K562 (cell line): ENCODE data around the gene TAC3. TPM values are rescaled to one million over a fixed set of nuclear protein-coding genes. Genes with fewer than 3 reads are reported as not detected.

Experiments
- CEBPB ChIP-seq: fragments of 450-650 bp; IDR thresholded peaks from 2 replicates; pipeline ENCODE4 v1.6.1; 2016; ENCODE audit warnings: missing genetic modification characterization, missing compliant biosample characterization
- FOXA3 ChIP-seq, 2 experiments: fragments of 450-650 bp in 1 of 2; sonication (generic) in 1 of 2; formaldehyde crosslinking; IDR thresholded peaks in 1 of 2; conservative IDR thresholded peaks in 1 of 2; 2 replicates each; pipeline versions ENCODE4 v1.4.0 to v1.8.0; 2020 to 2022; ENCODE audit warnings: mild to moderate bottlenecking in 2 of 2, missing genetic modification reagents in 1 of 2
- GABPA ChIP-seq: fragments of 200-800 bp; sonication (Bioruptor generic); conservative IDR thresholded peaks from 2 replicates; pipeline ENCODE4 v1.6.1; 2016; ENCODE audit warnings: low read depth, missing genetic modification characterization, missing compliant biosample characterization
- HIVEP1 ChIP-seq: fragments of 250-450 bp; sonication (Bioruptor Pico); IDR thresholded peaks from 2 replicates; pipeline ENCODE4 v1.4.0; 2020; ENCODE audit warnings: mild to moderate bottlenecking
- HMGN3 ChIP-seq: IDR thresholded peaks from 2 replicates; pipeline ENCODE4 v1.6.1; 2011; ENCODE audit warnings: borderline replicate concordance, low read depth, mild to moderate bottlenecking, mixed read lengths, low read length; ENCODE audit not compliant: insufficient read length; ENCODE audit errors: extremely low read depth
- ILF3 ChIP-seq: fragments of 450-650 bp; IDR thresholded peaks from 2 replicates; pipeline ENCODE4 v1.6.1; 2018; ENCODE audit warnings: antibody characterized with exemption, mild to moderate bottlenecking, moderate library complexity, borderline replicate concordance
- LCOR ChIP-seq: sonication (generic); formaldehyde crosslinking; IDR thresholded peaks from 2 replicates; pipeline ENCODE4 v1.8.0; 2022; ENCODE audit warnings: mild to moderate bottlenecking, missing genetic modification reagents
- NKRF ChIP-seq: fragments of 450-650 bp; IDR thresholded peaks from 2 replicates; pipeline ENCODE4 v1.6.1; 2016; ENCODE audit warnings: borderline replicate concordance
- PTRF ChIP-seq: fragments of 450-650 bp; IDR thresholded peaks from 2 replicates; pipeline ENCODE4 v1.6.1; 2016; ENCODE audit warnings: mild to moderate bottlenecking, missing genetic modification characterization, missing compliant biosample characterization
- PURB ChIP-seq: sonication (generic); formaldehyde crosslinking; IDR thresholded peaks from 2 replicates; pipeline ENCODE4 v1.9.0; 2021; ENCODE audit warnings: low read depth, mild to moderate bottlenecking, missing genetic modification reagents
- SAFB2 ChIP-seq: fragments of 200-400 bp; formaldehyde crosslinking; IDR thresholded peaks from 2 replicates; pipeline ENCODE4 v1.6.1; 2018; ENCODE audit warnings: borderline replicate concordance, low read length, low read depth, moderate library complexity; ENCODE audit not compliant: severe bottlenecking
- SREBF1 ChIP-seq: fragments of 150-350 bp; IDR thresholded peaks from 2 replicates; pipeline ENCODE4 v1.6.1; 2014; ENCODE audit warnings: antibody characterized with exemption, low read depth, low read length, borderline replicate concordance
- SRSF1 ChIP-seq: fragments of 200-400 bp; formaldehyde crosslinking; IDR thresholded peaks from 2 replicates; pipeline ENCODE4 v1.6.1; 2017; ENCODE audit warnings: mild to moderate bottlenecking, low read depth, low read length, moderate library complexity
- ZBTB26 ChIP-seq: fragments of 450-650 bp; formaldehyde crosslinking; IDR thresholded peaks from 2 replicates; pipeline ENCODE4 v1.4.0; 2022; ENCODE audit warnings: missing genetic modification characterization
- ZKSCAN1 ChIP-seq: fragments of 150-350 bp; IDR thresholded peaks from 2 replicates; pipeline ENCODE4 v1.6.1; 2016; ENCODE audit warnings: low read depth, low read length
- ZNF592 ChIP-seq: fragments of 450-650 bp; IDR thresholded peaks from 2 replicates; pipeline ENCODE4 v1.6.1; 2017; ENCODE audit warnings: antibody characterized with exemption, mild to moderate bottlenecking
- ZSCAN29 ChIP-seq: fragments of 450-650 bp; IDR thresholded peaks from 2 replicates; pipeline ENCODE4 v1.6.1; 2017
- polyA plus RNA-seq, 8 experiments: library from polyadenylated mRNA; depleted of rRNA in 4 of 8; stranded (reverse) in 5 of 8; unstranded in 3 of 8; fragments of >200 nt; fragmentation: Nextera tagmentation in 2 of 8; fragmentation: Illumina TruSeq in 1 of 8; extraction: Ambion mirVana in 2 of 8; extraction: Trizol in 1 of 8; gene quantifications; 2 replicates each; pipeline versions ENCODE4 v1.2.1 to v1.2.3, GENCODE V29; 2011 to 2014; ENCODE audit warnings: inconsistent platforms in 1 of 8, missing spikeins in 1 of 8
- total RNA-seq, 7 experiments: library from RNA; depleted of rRNA in 6 of 7; stranded (reverse); fragments of >200 nt in 6 of 7; fragmentation: Illumina TruSeq in 2 of 7; extraction: Trizol in 2 of 7; gene quantifications; 2 replicates each; pipeline versions ENCODE4 v1.2.1 to v1.2.3, GENCODE V29; 2011 to 2021; ENCODE audit warnings: low replicate concordance in 1 of 7

TAC3 gene
- total and polyA plus RNA-seq, 9 of the 15 experiments (the other 6 are each of a cell fraction or from before 2014, with no cell fraction given): 0.29 to 2.8 (median 1.4) TPM

- TF ChIP-seq ZBTB26 (CRISPR knock-in tag): peak; percentile 40; the same call in 1 of the 2 replicates
- no peak for TF ChIP-seq PTRF
- TF ChIP-seq LCOR (CRISPR knock-in tag): peak; percentile 86
- no peak for TF ChIP-seq SAFB2
- TF ChIP-seq HIVEP1 (CRISPR knock-in tag): no peak
- peak; percentile 64 for TF ChIP-seq GABPA (tag)
- TF ChIP-seq SREBF1: peak; percentile 84; the same call in 1 of the 2 replicates
- peak; percentile 99 for TF ChIP-seq HMGN3
- no peak for TF ChIP-seq PURB (CRISPR knock-in tag)
- TF ChIP-seq NKRF: no peak; the same call in 1 of the 2 replicates
- TF ChIP-seq ILF3: no peak
- no peak for TF ChIP-seq SRSF1
- peak; percentile 46; the same call in 1 of the 2 replicates for TF ChIP-seq ZNF592
- no peak for TF ChIP-seq FOXA3 (CRISPR knock-in tag; conservative IDR thresholded peaks at IDR 0.05 in 1 of 2, IDR thresholded peaks at IDR 0.05 in 1 of 2)
- no peak for TF ChIP-seq ZSCAN29
- peak; percentile 87 for TF ChIP-seq CEBPB (tag)
- TF ChIP-seq ZKSCAN1: peak; percentile 66; the same call in 1 of the 2 replicates
These were observed 28.1 kb downstream of the TAC3 start (continued) for GRCh38 chr12:56988207-56988739.
